HPDE6-E6E7 (cell line): ENCODE results near the gene SYNGR3.

Experiments
- DNase-seq: peaks from one replicate; pipeline ENCODE4 v3.0.0; 2011; ENCODE audit warnings: missing footprints; ENCODE audit errors: extremely low spot score

SYNGR3 gene

DNA sequence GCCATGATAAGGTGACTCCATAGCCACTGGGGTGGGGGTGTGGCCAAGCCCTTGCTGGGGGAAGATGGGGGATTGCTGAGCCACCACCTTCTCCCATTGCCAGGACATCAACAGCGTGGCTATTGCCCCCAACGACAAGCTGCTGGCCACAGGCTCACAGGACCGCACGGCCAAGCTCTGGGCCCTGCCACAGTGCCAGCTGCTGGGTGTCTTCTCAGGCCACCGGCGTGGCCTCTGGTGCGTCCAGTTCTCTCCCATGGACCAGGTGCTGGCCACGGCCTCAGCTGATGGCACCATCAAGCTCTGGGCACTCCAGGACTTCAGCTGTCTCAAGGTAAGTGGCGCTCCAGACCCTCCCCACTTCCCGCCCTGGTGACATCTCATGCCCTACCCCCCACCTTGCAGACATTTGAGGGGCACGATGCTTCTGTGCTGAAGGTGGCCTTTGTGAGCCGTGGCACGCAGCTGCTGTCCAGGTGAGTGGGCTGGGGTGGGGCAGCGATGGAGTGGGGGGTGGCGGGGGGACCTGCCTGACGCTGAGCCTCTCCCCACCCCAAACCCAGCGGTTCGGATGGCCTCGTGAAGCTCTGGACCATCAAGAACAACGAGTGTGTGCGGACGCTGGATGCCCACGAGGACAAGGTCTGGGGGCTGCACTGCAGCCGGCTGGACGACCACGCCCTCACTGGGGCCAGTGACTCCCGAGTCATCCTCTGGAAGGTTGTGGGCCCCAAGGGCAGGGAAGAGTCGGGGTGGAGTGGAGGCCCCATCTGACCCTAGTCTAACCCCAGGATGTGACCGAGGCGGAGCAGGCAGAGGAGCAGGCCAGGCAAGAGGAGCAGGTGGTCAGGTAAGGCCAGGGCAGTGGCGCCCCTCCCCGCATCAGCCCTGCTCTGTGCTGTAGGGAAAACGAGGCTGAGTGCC is 12.6 kb upstream of the SYNGR3 start:
- no peak for DNase-seq

DNA sequence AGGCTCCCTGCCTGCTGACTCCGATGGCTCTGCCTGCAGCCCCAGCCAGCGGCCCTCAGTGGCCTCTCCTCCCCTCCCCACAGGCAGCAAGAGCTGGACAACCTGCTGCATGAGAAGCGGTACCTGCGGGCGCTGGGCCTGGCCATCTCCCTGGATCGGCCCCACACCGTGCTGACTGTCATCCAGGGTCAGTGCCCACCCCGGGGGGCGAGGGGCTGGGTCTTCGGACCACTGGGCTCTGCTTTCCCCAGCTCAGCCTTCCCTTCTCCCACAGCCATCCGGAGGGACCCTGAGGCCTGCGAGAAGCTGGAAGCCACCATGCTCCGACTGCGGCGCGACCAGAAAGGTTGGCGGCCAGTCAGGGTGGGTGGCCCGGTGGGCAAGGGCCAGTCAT is 11.9 kb upstream of the SYNGR3 start:
- DNase-seq = no peak

DNA sequence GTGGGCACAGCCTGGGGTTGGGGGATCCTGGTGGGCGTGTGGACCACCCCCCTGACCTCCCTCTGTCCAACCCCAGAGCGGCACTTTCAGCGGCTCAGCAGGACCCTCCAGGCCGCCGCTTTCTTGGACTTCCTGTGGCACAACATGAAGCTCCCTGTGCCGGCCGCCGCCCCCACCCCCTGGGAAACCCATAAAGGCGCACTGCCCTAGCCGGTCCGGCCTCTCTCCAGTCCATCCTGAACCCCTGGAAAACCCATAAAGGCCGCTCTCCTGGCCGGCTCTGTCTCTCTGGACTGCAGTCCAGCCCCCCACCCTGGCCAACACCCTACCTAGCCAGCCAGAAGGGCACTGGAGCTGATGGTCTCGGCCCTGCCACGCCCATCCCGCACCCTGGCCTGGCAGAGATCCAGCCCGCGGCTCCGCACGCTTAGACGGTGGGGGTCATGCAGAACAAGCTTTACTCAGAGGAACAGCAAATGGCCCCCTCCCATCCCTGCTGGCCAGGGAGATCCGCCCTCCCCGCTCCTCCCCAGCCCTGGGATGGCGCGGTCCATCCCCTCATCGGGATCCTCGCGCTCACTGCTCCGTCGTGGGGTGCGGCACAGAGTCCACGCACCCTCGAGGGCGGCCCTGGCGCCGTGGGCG is 11.2 kb upstream of the SYNGR3 start:
- no peak for DNase-seq

DNA sequence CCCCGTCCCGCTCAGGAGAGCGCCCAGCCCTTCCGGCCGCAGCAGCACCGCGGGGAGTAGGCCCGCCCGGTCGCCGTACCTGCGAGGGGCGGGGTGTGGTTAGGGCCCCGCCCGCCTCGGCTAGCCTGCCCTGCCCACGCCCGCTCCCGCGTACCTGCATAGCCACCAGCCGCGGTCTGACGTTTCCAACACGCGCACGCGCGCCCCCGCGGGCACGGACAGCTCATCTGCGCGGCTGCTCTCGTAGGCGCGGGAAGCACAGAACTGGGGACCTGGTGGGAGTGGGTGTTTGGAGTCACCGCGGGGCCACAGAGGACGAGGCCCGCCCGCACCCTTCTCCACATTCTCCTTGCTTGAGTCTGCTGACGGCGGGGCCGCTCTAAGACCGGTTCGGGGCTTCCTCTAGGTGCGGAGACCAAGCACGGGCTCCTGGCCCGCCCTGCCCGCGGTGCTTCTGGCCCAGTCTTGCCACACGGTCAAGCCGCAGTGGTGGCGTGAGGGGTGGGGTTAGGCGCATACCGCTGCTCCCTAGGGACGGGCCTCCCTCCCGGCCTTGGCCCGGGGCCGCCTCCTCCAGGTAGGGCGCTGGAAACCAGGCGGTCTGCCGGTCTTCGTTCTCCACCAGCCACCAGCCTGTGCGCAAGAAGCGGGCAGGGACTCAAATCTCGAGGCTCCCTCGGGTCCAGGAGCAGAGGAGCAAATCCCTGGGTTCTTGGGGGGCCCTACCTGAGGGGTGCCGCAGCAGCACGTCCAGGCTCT is 10.3 kb upstream of the SYNGR3 start:
- DNase-seq = peak; percentile 49

DNA sequence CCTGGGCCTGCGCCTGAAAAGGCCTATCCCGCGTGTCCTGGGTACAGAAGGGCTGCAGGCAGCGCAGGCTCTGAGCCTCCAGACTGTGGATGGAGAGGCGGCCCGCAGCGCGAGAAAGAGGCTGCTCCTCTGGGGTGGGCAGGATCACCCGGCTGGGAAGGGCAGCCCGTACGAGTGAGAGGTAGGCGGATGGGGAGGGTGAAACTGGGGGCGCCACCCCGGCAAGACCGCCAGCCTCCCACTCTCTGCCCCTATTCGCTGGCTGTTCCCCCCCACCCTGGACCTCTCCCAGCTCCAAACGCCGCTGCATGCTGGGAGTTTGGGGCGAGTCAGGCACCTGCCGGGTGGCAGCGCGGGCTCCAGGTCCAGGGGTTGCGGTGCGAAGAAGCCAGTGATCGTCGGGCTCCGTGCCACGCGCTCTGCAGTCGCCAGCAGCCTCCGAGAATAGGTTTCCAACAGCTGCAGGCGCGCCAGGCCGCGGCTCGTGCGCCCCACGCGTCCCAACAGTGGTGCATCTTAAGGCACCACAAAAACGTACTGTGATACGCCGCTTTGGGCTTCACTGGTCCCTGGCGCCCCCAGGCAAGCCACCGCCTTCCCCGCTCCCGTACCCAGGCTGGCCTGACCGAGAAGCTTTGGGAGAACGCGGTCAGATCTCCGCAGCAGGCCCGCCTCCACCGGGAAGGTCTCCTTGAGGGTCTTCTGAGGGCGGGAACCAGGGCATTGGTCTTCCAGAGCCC is 9.6 kb upstream of the SYNGR3 start:
- no peak for DNase-seq

DNA sequence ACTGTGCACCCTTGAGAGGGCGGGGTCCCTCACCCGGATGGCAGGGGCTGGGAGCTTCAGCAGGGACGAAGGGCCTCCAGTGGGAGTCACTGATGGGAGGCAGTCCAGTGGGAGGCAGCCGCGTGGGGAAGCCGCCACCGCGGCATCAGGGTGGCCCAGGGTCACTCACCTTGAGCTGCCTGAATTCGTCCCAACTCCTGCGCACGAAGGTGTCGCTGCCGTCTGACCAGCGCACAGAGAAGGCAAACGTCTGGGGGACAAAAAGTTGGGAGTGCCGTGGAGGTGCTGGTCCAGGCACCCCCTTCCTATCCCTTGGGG is 9.0 kb upstream of the SYNGR3 start:
- no peak for DNase-seq

DNA sequence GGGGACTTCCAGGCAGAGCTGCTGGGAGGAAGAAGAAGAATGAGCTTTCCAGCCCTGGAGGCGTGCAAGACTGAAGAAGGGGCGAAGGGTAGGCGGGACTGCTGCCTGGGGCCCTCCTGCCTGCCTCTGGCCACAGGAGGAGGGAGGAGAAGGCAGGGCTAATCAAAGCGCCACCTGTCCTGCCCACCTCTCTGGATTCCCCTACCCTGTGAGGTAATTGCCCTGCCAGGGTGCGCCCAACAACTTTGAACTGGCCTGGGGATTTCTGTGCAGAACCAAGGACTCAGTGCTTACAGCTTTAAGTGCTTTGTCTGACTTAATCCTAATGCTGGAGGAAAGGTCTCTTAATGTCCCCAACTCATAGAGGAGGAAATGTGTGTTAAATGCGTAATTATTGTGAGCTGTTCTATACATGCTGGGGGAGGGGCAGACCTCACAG is 8.4 kb upstream of the SYNGR3 start, which contains the start of gene NOXO1:
NOXO1 (minus strand) TSS at position 72 of the 439 bp plus-strand sequence. CDS start 290 bp downstream, outside the sequence.
- DNase-seq = no peak

DNA sequence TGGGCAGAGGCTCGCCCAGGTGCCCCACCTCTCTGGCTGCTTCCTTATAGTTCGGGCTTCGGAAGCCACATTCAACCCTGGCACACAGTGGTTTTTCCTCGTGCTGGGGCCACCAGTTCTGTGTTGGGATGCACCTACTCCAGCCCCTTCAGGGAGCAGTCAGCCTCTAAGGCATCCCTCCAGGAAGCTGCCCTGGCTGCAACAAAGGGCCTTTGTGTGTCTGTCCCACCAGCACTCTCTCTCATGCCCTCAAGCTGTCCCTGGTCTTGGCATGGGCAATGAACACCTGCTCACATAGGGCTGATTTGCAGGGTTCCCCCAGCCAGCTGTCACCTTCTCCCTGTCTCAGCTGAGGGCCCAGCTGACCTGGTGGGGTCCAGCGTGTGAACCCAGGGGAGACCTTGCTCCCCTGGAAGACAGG is 7.7 kb upstream of the SYNGR3 start:
- no peak for DNase-seq

DNA sequence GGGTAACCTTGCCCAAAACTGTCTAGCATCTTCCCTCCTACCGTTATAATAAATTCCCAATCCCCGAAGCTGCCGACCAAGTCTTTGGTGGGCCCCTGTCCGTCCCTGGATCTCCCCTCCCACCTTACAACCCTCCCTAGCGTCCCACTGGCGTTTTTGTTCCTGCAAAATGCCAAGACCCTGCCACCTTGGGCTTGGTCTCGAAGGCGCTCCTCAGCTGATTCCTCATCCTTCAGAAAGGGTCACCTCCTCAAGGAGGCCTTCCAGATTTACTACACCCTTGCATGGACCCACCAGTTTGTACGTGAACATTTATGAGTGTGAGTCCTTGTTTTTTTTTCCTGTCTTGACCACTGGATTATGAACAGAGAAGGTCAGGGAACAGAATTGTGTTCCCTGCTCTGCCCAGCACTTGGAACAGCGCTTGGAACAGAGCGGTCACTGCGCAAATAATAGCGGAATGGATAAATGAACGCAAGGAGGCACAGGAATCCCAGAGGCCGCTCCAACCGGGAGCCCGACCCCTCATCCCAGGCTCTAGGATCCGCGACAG is 6.7 kb upstream of the SYNGR3 start:
- DNase-seq = no peak

DNA sequence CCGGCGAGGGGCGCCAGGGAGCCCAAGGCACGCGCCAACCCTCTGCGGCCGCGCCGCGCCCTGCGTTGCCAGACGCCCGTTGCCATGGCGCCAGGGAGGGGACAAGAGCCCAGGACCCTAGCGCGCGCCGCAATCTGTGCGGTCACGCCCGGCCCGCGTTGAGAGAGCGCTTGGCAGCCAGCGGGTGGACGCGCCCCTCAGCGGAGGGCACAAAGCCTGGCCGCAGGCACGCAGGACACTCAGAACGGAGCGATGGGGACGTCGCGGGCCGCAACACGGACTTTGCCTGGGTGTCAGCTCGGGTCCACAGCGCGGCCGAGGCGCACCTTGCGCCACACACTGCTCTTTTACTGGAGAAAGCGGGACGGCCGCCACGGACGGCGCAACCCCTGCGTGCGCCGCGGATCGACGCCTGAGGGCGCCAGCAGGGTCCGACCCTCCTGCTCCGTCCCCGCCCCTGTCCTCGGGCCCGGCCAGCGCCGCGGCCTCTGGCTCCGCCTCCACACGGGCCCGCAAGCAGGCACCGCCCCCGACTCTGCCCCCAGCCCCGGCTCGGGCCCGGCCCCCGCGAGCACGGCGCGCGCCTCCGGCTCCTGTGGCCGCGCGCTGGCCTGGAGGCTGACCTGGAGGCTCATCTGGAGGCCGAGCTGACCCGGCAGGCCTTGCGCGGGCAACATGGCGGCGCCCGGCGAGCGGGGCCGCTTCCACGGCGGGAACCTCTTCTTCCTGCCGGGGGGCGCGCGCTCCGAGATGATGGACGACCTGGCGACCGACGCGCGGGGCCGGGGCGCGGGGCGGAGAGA is 6.0 kb upstream of the SYNGR3 start, which contains the start of gene GFER:
GFER (plus strand) TSS at position 650 of the 803 bp plus-strand sequence; CDS start at position 676, 26 bp downstream.
- DNase-seq = peak; percentile 72

DNA sequence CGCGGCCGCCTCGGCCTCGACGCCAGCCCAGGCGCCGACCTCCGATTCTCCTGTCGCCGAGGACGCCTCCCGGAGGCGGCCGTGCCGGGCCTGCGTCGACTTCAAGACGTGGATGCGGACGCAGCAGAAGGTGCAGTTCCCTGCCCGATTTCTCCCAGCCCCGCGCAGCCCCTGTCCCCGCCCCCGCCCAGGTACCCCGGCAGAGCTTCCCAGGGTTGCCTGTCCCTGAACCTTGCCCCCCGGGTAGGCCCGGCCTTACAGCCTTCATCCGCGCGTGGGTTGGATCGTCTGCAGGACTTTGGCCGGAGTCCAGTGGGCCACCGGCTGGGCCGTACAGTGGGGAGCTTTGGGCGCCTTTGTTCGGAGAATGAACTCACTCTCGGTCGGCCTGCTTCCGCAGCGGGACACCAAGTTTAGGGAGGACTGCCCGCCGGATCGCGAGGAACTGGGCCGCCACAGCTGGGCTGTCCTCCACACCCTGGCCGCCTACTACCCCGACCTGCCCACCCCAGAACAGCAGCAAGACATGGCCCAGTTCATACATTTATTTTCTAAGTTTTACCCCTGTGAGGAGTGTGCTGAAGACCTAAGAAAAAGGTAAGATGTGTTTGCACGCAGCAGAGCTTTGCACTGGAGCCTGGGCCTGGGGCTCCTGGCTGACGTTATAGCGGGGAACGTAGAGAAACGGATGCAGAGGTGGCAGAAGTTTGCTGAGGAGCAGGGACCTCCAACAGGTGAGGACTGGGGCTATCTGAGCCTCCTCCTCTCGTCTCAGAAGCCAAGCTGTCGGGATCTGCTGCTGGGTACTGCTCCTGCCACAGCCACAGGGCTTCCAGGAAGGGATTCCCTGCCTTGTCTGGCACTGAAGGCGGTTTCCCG is 5.2 kb upstream of the SYNGR3 start:
- DNase-seq = no peak

DNA sequence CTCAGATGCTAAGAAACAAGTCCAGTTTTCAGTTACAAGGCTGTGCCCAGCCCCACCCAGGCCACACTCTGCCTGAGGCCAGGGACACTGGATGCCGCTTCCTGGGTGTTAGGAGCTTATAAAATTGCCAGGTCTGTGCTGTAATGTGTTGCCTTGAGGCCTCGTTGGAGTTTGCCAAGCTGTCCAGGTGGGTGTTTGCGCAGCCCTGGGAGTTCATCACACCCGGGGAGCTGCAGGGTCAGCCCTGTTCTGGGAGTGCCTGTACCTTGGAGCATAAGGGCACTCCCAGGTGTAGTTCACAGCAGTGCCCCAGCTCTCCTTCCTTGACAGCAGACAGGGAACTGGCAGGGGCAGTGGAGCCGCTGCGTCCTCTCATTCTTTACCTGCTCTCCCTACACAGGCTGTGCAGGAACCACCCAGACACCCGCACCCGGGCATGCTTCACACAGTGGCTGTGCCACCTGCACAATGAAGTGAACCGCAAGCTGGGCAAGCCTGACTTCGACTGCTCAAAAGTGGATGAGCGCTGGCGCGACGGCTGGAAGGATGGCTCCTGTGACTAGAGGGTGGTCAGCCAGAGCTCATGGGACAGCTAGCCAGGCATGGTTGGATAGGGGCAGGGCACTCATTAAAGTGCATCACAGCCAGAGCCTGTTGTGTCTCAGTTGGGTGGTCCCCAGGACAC is 4.2 kb upstream of the SYNGR3 start:
- DNase-seq = no peak

DNA sequence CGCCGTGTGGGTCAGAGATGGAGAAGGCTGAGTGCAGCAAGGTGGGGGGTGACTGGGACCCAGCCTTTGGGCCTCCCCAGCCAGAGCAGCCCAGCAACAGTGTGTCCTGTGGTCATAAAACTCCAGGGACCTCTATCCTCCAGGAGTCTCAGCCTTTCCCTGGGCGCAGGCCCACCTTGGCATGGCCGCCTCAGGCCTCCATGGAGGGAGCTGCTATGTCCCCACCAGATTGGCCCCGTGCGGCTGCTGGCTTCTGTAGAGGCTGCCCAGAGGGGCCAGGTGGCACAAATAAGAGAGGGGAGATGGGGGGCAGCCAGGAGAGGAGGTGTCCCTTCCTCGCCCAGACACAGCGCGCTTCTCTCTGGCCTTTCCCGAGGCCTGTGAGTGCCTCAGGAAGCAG is 2.6 kb upstream of the SYNGR3 start:
- DNase-seq = no peak

DNA sequence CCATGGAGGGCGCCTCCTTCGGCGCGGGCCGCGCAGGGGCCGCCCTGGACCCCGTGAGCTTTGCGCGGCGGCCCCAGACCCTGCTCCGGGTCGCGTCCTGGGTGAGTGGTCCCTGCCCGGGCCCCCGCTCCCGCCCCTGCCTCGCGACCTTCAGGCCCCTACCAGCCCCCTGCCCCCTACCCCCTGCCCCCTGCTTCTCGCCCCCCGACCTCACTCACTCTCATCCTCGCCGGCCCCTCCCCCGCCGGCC is 256 bp downstream of the SYNGR3 start:
- DNase-seq = no peak

DNA sequence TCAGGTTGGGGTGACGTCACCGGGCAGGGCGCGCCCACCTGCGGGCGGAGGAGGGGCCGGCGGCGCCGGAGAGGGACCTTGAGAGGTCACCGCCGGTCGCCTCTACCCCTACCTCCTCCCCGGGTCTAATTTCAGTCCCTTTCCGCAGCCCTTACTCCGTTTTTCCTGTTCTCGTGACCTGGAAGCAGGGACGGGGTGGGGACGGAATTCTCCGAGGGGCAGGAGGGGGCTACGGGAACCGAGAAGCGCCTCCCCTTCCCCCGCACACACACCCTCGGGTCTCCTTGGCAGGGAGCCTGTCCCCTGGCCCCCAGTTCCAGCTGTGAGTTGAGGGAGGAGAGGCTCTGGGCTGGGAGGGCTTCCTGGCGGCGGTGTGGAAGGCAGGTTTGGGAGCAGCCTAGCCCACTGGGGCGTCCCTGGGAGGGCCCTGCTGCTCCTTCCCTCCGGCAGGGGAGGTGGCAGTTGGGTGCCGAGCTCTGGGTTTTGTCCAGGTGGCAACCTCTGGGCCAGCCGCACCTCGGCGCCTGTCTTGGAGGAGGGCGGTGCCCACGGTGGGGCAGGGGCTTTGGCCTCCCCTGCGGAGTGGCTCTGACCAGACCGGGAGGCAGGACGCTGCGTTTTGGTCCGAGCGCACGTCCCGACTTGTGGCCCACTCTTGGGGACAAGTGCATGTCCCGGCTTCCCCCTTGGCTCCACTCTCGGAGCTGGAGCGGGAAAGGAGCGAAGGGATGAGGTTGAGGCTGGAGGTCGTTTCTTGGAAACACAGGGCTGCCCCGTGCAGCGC is 773 bp downstream of the SYNGR3 start:
- no peak for DNase-seq

DNA sequence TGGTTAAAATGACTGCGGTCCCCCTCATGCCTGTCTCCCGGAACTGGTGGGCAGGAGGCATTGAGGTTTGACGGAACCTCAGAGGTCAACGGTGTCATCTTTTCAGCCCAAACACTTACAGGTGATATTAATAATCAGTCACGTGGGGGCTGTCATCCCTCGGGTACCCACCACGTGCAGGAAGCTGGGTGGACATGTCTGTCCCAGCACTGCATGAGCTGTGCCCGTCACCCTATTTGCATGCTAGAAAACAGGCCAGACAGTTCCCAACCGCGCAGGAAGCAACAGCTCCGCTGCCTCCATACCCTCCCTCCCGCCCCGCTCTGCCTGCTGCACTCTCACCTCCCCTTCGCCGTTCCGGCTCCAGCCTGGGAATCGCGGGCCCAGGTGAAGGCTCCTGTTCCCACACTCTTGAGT is 1.4 kb downstream of the SYNGR3 start:
- no peak for DNase-seq

DNA sequence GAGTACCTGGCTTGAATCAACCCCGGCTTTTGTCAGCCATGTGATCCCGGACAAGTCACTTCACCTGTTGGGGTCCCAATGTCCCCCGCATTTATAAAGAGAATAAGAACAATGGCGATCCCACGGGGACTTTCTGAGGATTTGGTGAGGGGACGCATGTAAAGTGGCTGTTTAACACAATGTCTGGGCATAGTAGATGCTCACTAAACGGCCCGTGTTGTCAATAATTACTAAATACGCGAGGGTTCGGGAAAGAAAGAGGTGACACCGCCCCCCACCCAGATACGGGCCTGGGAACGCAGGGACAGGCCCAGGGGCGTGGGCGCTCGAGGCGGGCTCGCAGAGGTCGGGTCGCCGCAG is 1.8 kb downstream of the SYNGR3 start:
- DNase-seq = no peak

DNA sequence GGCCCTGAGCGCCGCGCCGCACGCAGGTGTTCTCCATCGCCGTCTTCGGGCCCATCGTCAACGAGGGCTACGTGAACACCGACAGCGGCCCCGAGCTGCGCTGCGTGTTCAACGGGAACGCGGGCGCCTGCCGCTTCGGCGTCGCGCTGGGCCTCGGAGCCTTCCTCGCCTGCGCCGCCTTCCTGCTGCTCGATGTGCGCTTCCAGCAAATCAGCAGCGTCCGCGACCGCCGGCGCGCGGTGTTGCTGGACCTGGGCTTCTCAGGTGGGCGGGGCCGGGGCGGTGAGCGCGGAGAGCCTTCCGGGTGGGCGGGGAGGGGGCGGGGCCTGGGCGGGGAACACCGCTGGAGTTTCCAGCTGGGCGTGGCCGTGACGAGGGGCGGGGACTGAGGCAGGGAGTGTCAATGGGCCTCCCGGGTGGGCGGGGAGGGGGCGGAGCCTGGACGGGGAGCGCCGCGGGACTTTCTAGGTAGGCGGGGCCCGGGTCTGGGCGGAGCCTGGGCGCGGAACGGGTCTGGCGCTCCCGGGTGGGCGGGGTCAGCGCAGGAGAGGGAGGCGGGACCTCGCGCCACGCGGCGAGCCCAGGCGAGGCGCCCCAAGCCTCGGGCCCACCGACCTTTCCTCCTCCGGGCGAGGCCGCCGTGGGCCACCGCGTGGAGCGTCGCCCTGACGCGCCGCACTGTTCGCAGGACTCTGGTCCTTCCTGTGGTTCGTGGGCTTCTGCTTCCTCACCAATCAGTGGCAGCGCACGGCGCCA is 2.4 kb downstream of the SYNGR3 start:
- peak; percentile 68 for DNase-seq
